AG09319 (cell line): Measurements from ENCODE around the gene PLXNB2.

Experiments
- DNase-seq: peaks from one replicate; pipeline ENCODE4 v3.0.0-alpha.2; 2010; ENCODE audit warnings: low read depth; ENCODE audit errors: extremely low read depth
- CTCF ChIP-seq: IDR thresholded peaks from 2 replicates; pipeline ENCODE4 v1.5.1; 2011; ENCODE audit warnings: low read depth, mild to moderate bottlenecking, inconsistent platforms, low read length, moderate library complexity

PLXNB2 gene

GRCh38 chr22:50303848-50304527 is 3.5 kb downstream of the PLXNB2 start:
- DNase-seq = no peak
- TF ChIP-seq CTCF = no peak

- TF ChIP-seq CTCF = no peak
- no peak for DNase-seq
Measured at GRCh38 chr22:50303515-50303847, 4.0 kb downstream of the PLXNB2 start.

- no peak for TF ChIP-seq CTCF
Measured at GRCh38 chr22:50302564-50302963, 4.9 kb downstream of the PLXNB2 start.

GRCh38 chr22:50302041-50302541 is 5.4 kb downstream of the PLXNB2 start:
- TF ChIP-seq CTCF = no peak
- no peak for DNase-seq

More at GRCh38 chr22:50302564-50302963, 4.9 kb downstream of the PLXNB2 start:
- DNase-seq = no peak

GRCh38 chr22:50301581-50301991 is 5.9 kb downstream of the PLXNB2 start:
- TF ChIP-seq CTCF = no peak
- no peak for DNase-seq

GRCh38 chr22:50300620-50301257 is 6.7 kb downstream of the PLXNB2 start:
- no peak for TF ChIP-seq CTCF
- DNase-seq = no peak
